B cell (primary cell): ENCODE data around the gene IQCK.

Experiments
- EZH2 ChIP-seq: IDR thresholded peaks from 2 replicates; pipeline ENCODE4 v1.6.1; 2012; ENCODE audit warnings: borderline replicate concordance, low read depth, mild to moderate bottlenecking, moderate library complexity, low read length; ENCODE audit not compliant: insufficient read depth, poor library complexity, severe bottlenecking
- TF ChIP-seq, protein P1 (sequence below): fragments of 200-600 bp; IDR thresholded peaks from one replicate; pipeline ENCODE4 v1.8.0; 2022; ENCODE audit warnings: antibody characterized with exemption, mild to moderate bottlenecking

DNA sequence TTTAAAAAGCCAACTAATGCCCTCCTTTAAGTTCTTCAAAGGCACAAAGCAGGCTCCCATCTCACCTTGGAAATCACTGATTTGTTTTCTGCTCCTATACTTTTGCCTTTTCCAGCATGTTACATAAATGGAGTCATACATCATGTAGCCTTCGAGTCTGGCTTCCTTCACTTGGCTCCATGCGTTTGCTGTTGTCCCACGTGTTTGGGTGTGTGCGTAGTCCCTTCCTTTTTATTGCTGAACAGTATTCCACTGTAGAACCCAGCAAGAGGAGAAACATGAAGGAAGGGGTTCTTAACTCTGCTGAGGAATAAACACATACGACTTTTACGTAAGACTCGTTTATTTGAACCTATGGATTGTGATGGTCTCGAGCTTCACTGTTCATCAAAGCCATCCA lies 84.5 kb downstream of the IQCK start:
- TF ChIP-seq, protein P1, sequence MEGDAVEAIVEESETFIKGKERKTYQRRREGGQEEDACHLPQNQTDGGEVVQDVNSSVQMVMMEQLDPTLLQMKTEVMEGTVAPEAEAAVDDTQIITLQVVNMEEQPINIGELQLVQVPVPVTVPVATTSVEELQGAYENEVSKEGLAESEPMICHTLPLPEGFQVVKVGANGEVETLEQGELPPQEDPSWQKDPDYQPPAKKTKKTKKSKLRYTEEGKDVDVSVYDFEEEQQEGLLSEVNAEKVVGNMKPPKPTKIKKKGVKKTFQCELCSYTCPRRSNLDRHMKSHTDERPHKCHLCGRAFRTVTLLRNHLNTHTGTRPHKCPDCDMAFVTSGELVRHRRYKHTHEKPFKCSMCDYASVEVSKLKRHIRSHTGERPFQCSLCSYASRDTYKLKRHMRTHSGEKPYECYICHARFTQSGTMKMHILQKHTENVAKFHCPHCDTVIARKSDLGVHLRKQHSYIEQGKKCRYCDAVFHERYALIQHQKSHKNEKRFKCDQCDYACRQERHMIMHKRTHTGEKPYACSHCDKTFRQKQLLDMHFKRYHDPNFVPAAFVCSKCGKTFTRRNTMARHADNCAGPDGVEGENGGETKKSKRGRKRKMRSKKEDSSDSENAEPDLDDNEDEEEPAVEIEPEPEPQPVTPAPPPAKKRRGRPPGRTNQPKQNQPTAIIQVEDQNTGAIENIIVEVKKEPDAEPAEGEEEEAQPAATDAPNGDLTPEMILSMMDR, result no peak
- no peak for TF ChIP-seq EZH2
